Measurements from ENCODE around the gene HPS1. TPM values are rescaled to one million over a fixed set of nuclear protein-coding genes. Genes with fewer than 3 reads are reported as not detected.

The HPS1 gene
- total RNA-seq, 2 experiments from 2014 or later: 51.9 to 53.2 TPM

- no peak overlapping the region for H3K4me3 Mint-ChIP-seq
- no peak for DNase-seq
- H3K27ac Mint-ChIP-seq: no peak overlapping the region
- intact Hi-C loops (cut with DNase I, micrococcal nuclease): no loop called here
- no peaks in the 10 kb centered on the region for H3K9me3 Mint-ChIP-seq (ENCODE audit: low read depth)
- H3K27me3 Mint-ChIP-seq: no peaks in the 10 kb centered on the region
- ATAC-seq: no peak
- no peaks in the 10 kb centered on the region for H3K36me3 Mint-ChIP-seq (ENCODE audit: low read depth)
- CTCF ChIA-PET: no interaction called here
- no peaks in the 10 kb centered on the region for H3K4me1 Mint-ChIP-seq
- POLR2A ChIA-PET: no interaction called here
These were observed 66.0 kb downstream of the HPS1 start for GRCh38 chr10:98380493-98381339.

- Mint-ChIP-seq H3K36me3 (ENCODE audit: low read depth) (no peaks in the 10 kb centered on the region), H3K4me3 (no peak overlapping the region), H3K9me3 (ENCODE audit: low read depth) (no peaks in the 10 kb centered on the region), H3K4me1 (no peaks in the 10 kb centered on the region), H3K27me3 (no peaks in the 10 kb centered on the region), H3K27ac (no peak overlapping the region)
- DNase-seq: no peak
- ChIA-PET CTCF (no interaction called here), POLR2A (interaction anchor here (0.6 kb wide), 1 partner anchor 38 kb away, joined by 6 read pairs; no protein-coding TSS in a partner anchor)
- no peak for ATAC-seq
- intact Hi-C loops (cut with DNase I, micrococcal nuclease): no loop called here
These were observed 68.0 kb downstream of the HPS1 start for GRCh38 chr10:98378722-98379121.

GRCh38 chr10:98377536-98377935 is 69.2 kb downstream of the HPS1 start:
- no peaks in the 10 kb centered on the region for H3K36me3 Mint-ChIP-seq (ENCODE audit: low read depth)
- no peak for ATAC-seq
- intact Hi-C loops (cut with DNase I, micrococcal nuclease): no loop called here
- CTCF ChIA-PET: no interaction called here
- no peaks in the 10 kb centered on the region for H3K27me3 Mint-ChIP-seq
- POLR2A ChIA-PET: no interaction called here
- H3K4me3 Mint-ChIP-seq: no peak overlapping the region
- no peak for DNase-seq
- no peaks in the 10 kb centered on the region for H3K4me1 Mint-ChIP-seq
- H3K27ac Mint-ChIP-seq: no peak overlapping the region
- no peaks in the 10 kb centered on the region for H3K9me3 Mint-ChIP-seq (ENCODE audit: low read depth)

GRCh38 chr10:98377001-98377400 is 69.7 kb downstream of the HPS1 start:
- Mint-ChIP-seq H3K27ac (no peak overlapping the region), H3K4me3 (no peak overlapping the region), H3K4me1 (no peaks in the 10 kb centered on the region), H3K27me3 (no peaks in the 10 kb centered on the region), H3K9me3 (ENCODE audit: low read depth) (no peaks in the 10 kb centered on the region), H3K36me3 (ENCODE audit: low read depth) (no peaks in the 10 kb centered on the region)
- intact Hi-C loops (cut with DNase I, micrococcal nuclease): no loop called here
- ATAC-seq (no peak), DNase-seq (no peak)
- ChIA-PET CTCF (no interaction called here), POLR2A (no interaction called here)

GRCh38 chr10:98376485-98376884 is 70.2 kb downstream of the HPS1 start:
- ChIA-PET CTCF (no interaction called here), POLR2A (no interaction called here)
- no peak for ATAC-seq
- no peak for DNase-seq
- Mint-ChIP-seq H3K27ac (no peak overlapping the region), H3K36me3 (ENCODE audit: low read depth) (no peaks in the 10 kb centered on the region), H3K27me3 (no peaks in the 10 kb centered on the region), H3K9me3 (ENCODE audit: low read depth) (no peaks in the 10 kb centered on the region), H3K4me3 (no peak overlapping the region), H3K4me1 (no peaks in the 10 kb centered on the region)
- intact Hi-C loops (cut with DNase I, micrococcal nuclease): no loop called here

- Mint-ChIP-seq H3K4me1 (no peaks in the 10 kb centered on the region), H3K27ac (no peak overlapping the region), H3K36me3 (ENCODE audit: low read depth) (no peaks in the 10 kb centered on the region), H3K4me3 (no peak overlapping the region), H3K9me3 (ENCODE audit: low read depth) (no peaks in the 10 kb centered on the region), H3K27me3 (no peaks in the 10 kb centered on the region)
- no peak for ATAC-seq
- no peak for DNase-seq
- ChIA-PET CTCF (interaction anchor here (0.6 kb wide), 1 partner anchor 64 kb away, joined by 3 read pairs; no protein-coding TSS in a partner anchor), POLR2A (no interaction called here)
- intact Hi-C loops (cut with DNase I, micrococcal nuclease): no loop called here
These were observed 72.3 kb downstream of the HPS1 start for GRCh38 chr10:98374217-98374985.

- POLR2A ChIA-PET: no interaction called here
- Mint-ChIP-seq H3K27ac (no peak overlapping the region), H3K36me3 (ENCODE audit: low read depth) (no peaks in the 10 kb centered on the region), H3K4me3 (no peak overlapping the region), H3K4me1 (no peaks in the 10 kb centered on the region), H3K27me3 (no peaks in the 10 kb centered on the region), H3K9me3 (ENCODE audit: low read depth) (no peaks in the 10 kb centered on the region)
- no peak for ATAC-seq
- intact Hi-C loops (cut with DNase I, micrococcal nuclease): no loop called here
- no peak for DNase-seq
- CTCF ChIA-PET: no interaction called here
These were observed 73.3 kb downstream of the HPS1 start for GRCh38 chr10:98373260-98374040.

- intact Hi-C loops (cut with DNase I, micrococcal nuclease): no loop called here
- CTCF ChIA-PET: interaction anchor here (0.6 to 1.5 kb wide), 3 partner anchors 10 to 33 kb away, joined by 3 to 4 read pairs (median 3); no protein-coding TSS in a partner anchor
- POLR2A ChIA-PET: no interaction called here
- no peaks in the 10 kb centered on the region for H3K36me3 Mint-ChIP-seq (ENCODE audit: low read depth)
- ATAC-seq (no peak), DNase-seq (no peak)
- H3K4me3 Mint-ChIP-seq: no peak overlapping the region
- no peaks in the 10 kb centered on the region for H3K9me3 Mint-ChIP-seq (ENCODE audit: low read depth)
- H3K4me1 Mint-ChIP-seq: no peaks in the 10 kb centered on the region
- no peak overlapping the region for H3K27ac Mint-ChIP-seq
- peaks cover 2% of the 10 kb centered on the region for H3K27me3 Mint-ChIP-seq
These were observed 75.6 kb downstream of the HPS1 start for GRCh38 chr10:98370831-98371820.

- DNase-seq: no peak
- Mint-ChIP-seq H3K27ac (no peak overlapping the region), H3K4me1 (no peaks in the 10 kb centered on the region), H3K4me3 (no peak overlapping the region), H3K9me3 (ENCODE audit: low read depth) (no peaks in the 10 kb centered on the region), H3K36me3 (ENCODE audit: low read depth) (no peaks in the 10 kb centered on the region), H3K27me3 (peaks cover 2% of the 10 kb centered on the region)
- POLR2A ChIA-PET: no interaction called here
- intact Hi-C loops (cut with DNase I, micrococcal nuclease): no loop called here
- CTCF ChIA-PET: interaction anchor here (1.5 kb wide), 1 partner anchor 9 kb away, joined by 4 read pairs; no protein-coding TSS in a partner anchor
- no peak for ATAC-seq
These were observed 76.9 kb downstream of the HPS1 start for GRCh38 chr10:98369801-98370200.

- intact Hi-C loops (cut with DNase I, micrococcal nuclease): no loop called here
These were observed 78.1 kb downstream of the HPS1 start for GRCh38 chr10:98368644-98369043.

More at GRCh38 chr10:98368644-98369043, 78.1 kb downstream of the HPS1 start:
- Mint-ChIP-seq H3K36me3 (ENCODE audit: low read depth) (no peaks in the 10 kb centered on the region), H3K27me3 (peaks cover 2% of the 10 kb centered on the region), H3K4me1 (no peaks in the 10 kb centered on the region), H3K27ac (no peak overlapping the region), H3K4me3 (no peak overlapping the region), H3K9me3 (ENCODE audit: low read depth) (no peaks in the 10 kb centered on the region)
- ATAC-seq (no peak), DNase-seq (no peak)
- CTCF ChIA-PET: no interaction called here
- POLR2A ChIA-PET: no interaction called here

Measured in activated CD4-positive, alpha-beta T cell treated with anti-CD3 and anti-CD28 coated beads for 36 hours (primary cell).